Measurements from ENCODE around the gene DXO. TPM values are rescaled to one million over a fixed set of nuclear protein-coding genes. Genes with fewer than 3 reads are reported as not detected.
"Not testable (repeated sequence)": the region's sequence is repeated elsewhere in the genome, so short reads cannot be mapped to it uniquely, and the experiment has no call there.

The DXO gene
- total and polyA plus RNA-seq, 2 of the 13 experiments (the other 11 are each of a cell fraction or from before 2014, with no cell fraction given): 18.6 to 26.2 TPM

DNA sequence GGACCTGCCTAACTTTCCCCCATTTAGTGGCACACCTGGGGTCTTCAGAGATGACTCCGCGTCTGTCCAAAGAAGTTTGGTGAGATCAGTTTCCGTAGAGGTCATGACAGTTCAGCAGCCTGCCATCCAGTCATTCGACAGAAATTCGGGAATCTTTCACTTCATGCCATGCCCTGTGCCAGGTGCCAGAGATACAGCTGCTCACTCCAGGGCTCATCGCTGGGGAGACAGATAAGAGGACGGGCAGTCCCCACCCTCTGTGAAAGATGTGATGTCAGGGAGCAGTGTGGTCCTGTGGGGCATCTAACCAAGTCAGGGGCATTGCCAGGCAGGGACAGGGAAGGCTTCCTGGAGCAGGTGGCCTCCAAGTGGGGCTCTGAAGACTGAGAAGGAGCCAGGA, 31.4 kb upstream of the DXO start:
- intact Hi-C loops (cut with micrococcal nuclease; ENCODE audit: unreplicated experiment); H3K36me3 ChIP-seq (replicated peaks in 1 of 2; ENCODE audit: control insufficient read depth in 1 of 2, insufficient read depth in 2 of 2, low read length in 2 of 2); DNase-seq (ENCODE audit: low spot score); H3K27me3 ChIP-seq (ENCODE audit: control insufficient read depth in 1 of 2, insufficient read depth in 2 of 2, low read length in 2 of 2); H3K79me2 ChIP-seq (ENCODE audit: insufficient read depth, low read length); CTCF ChIA-PET (ENCODE audit: low intra/inter-chr PET ratio, low total read pairs); H3K4me3 ChIP-seq (replicated peaks in 1 of 3; ENCODE audit: insufficient read depth in 1 of 3, low read depth in 2 of 3, low read length in 3 of 3); H2AFZ ChIP-seq (ENCODE audit: low read length); H3K4me2 ChIP-seq (ENCODE audit: low read depth, low read length); H3K27ac ChIP-seq (ENCODE audit: extremely low read length, insufficient read depth, low read length); FAIRE-seq; in situ Hi-C loops (cut with HindIII; ENCODE audit: extremely low pct_ligation_motif_present, low pct_unique_long_range_greater_than_20kb); H3K9me3 ChIP-seq (ENCODE audit: low read length); BruUV-seq (replicated peaks); POLR2A ChIA-PET; H3K9ac ChIP-seq (ENCODE audit: insufficient read depth, low read depth, low read length); H4K20me1 ChIP-seq (ENCODE audit: insufficient read depth, low read length): not testable (repeated sequence)
- WGBS (ENCODE audit: low lambda C conversion rate): no CpG with 5 or more reads among the region's 7 CpGs
- peaks cover 31% of the 10 kb centered on the region for H3K4me1 ChIP-seq (ENCODE audit: insufficient read depth, low read length)
- peak; percentile 1 for ATAC-seq

DNA sequence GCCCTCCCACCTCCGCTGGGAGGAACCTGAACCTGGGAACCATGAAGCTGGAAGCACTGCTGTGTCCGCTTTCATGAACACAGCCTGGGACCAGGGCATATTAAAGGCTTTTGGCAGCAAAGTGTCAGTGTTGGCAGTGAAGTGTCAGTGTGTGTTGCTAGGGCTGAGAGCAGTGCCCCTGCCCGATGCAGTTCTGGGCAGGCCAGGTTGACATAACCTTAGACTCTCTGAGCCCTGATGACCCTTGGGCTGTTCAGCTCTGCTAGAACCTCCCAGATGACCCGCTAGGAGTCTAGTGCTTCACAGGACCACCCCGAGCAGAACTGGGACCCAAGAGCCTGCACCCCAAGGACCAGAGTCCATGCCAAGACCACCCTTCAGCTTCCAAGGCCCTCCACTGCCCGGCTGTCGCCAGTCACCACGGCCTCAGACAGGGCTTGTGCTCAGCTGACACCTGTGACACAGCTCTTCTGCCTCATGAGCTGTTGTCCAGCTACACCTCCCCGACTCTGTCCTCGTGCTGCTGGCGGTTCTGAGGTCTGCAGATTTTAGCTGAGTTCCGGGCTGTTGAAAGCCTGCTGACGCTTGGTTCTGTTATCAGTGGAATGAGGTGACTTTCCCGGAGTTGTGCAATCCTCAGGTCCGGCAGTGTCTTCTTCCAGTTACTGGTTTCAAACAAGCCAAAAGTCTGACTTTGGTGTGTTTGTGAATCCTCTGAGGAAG, 30.8 kb upstream of the DXO start:
- H3K27ac ChIP-seq (ENCODE audit: extremely low read length, insufficient read depth, low read length); H3K27me3 ChIP-seq (ENCODE audit: control insufficient read depth in 1 of 2, insufficient read depth in 2 of 2, low read length in 2 of 2); H3K79me2 ChIP-seq (ENCODE audit: insufficient read depth, low read length); intact Hi-C loops (cut with micrococcal nuclease; ENCODE audit: unreplicated experiment); H3K4me3 ChIP-seq (replicated peaks in 1 of 3; ENCODE audit: insufficient read depth in 1 of 3, low read depth in 2 of 3, low read length in 3 of 3); BruUV-seq (replicated peaks); H3K9me3 ChIP-seq (ENCODE audit: low read length); CTCF ChIA-PET (ENCODE audit: low intra/inter-chr PET ratio, low total read pairs); H4K20me1 ChIP-seq (ENCODE audit: insufficient read depth, low read length); DNase-seq (ENCODE audit: low spot score); H3K4me2 ChIP-seq (ENCODE audit: low read depth, low read length); H3K9ac ChIP-seq (ENCODE audit: insufficient read depth, low read depth, low read length); in situ Hi-C loops (cut with HindIII; ENCODE audit: extremely low pct_ligation_motif_present, low pct_unique_long_range_greater_than_20kb); H2AFZ ChIP-seq (ENCODE audit: low read length); POLR2A ChIA-PET; H3K36me3 ChIP-seq (replicated peaks in 1 of 2; ENCODE audit: control insufficient read depth in 1 of 2, insufficient read depth in 2 of 2, low read length in 2 of 2): not testable (repeated sequence)
- whole genome bisulfite sequencing (ENCODE audit: low lambda C conversion rate): no CpG with 5 or more reads among the region's 15 CpGs
- ATAC-seq (peak; percentile 79), FAIRE-seq (peak; percentile 100)
- peaks cover 31% of the 10 kb centered on the region for H3K4me1 ChIP-seq (ENCODE audit: insufficient read depth, low read length)

DNA sequence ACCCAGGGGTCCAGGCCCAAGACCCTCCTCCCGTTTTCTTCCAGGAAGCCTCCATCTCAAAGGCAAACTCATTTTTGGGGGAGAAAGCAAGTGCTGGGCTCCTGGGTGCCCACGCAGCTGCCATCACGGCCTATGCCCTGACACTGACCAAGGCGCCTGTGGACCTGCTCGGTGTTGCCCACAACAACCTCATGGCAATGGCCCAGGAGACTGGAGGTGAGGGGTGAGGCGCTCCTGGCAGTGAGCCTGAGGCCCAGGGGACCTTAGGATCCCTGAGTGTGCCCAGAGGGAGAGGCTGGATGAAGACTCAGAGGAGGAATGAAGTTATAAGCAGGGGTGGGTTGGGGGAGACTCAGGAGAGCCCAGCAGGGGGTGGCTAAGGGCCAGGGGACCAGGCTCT, 24.4 kb upstream of the DXO start:
- H4K20me1 ChIP-seq (ENCODE audit: insufficient read depth, low read length); H3K9ac ChIP-seq (ENCODE audit: insufficient read depth, low read depth, low read length); H3K79me2 ChIP-seq (ENCODE audit: insufficient read depth, low read length); FAIRE-seq; H3K27me3 ChIP-seq (ENCODE audit: control insufficient read depth in 1 of 2, insufficient read depth in 2 of 2, low read length in 2 of 2); in situ Hi-C loops (cut with HindIII; ENCODE audit: extremely low pct_ligation_motif_present, low pct_unique_long_range_greater_than_20kb); H3K9me3 ChIP-seq (ENCODE audit: low read length); POLR2A ChIA-PET; CTCF ChIA-PET (ENCODE audit: low intra/inter-chr PET ratio, low total read pairs); H3K4me1 ChIP-seq (ENCODE audit: insufficient read depth, low read length); H3K4me2 ChIP-seq (ENCODE audit: low read depth, low read length); intact Hi-C loops (cut with micrococcal nuclease; ENCODE audit: unreplicated experiment); DNase-seq (ENCODE audit: low spot score); H3K4me3 ChIP-seq (replicated peaks in 1 of 3; ENCODE audit: insufficient read depth in 1 of 3, low read depth in 2 of 3, low read length in 3 of 3); H2AFZ ChIP-seq (ENCODE audit: low read length); BruUV-seq (replicated peaks); H3K27ac ChIP-seq (ENCODE audit: extremely low read length, insufficient read depth, low read length); ATAC-seq; H3K36me3 ChIP-seq (replicated peaks in 1 of 2; ENCODE audit: control insufficient read depth in 1 of 2, insufficient read depth in 2 of 2, low read length in 2 of 2): not testable (repeated sequence)
- WGBS (ENCODE audit: low lambda C conversion rate): 98% methylated on average over 5 of the region's 6 CpGs

DNA sequence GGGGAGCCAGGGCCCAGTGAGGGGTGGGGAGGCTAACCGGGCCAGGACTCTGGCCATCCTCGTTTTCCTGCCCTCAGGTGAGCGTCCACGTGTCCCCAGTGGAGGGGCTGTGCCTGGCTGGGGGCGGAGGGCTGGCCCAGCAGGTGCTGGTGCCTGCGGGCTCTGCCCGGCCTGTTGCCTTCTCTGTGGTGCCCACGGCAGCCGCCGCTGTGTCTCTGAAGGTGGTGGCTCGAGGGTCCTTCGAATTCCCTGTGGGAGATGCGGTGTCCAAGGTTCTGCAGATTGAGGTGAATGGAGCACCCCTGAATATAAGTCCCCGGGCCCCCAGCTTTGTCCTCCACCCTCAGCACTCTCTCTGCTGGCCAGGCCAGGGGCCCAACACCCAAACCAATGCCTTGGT, 22.5 kb upstream of the DXO start:
- ATAC-seq; H3K27me3 ChIP-seq (ENCODE audit: control insufficient read depth in 1 of 2, insufficient read depth in 2 of 2, low read length in 2 of 2); FAIRE-seq; DNase-seq (ENCODE audit: low spot score); H3K4me1 ChIP-seq (ENCODE audit: insufficient read depth, low read length); H3K27ac ChIP-seq (ENCODE audit: extremely low read length, insufficient read depth, low read length); CTCF ChIA-PET (ENCODE audit: low intra/inter-chr PET ratio, low total read pairs); H3K4me3 ChIP-seq (replicated peaks in 1 of 3; ENCODE audit: insufficient read depth in 1 of 3, low read depth in 2 of 3, low read length in 3 of 3); H4K20me1 ChIP-seq (ENCODE audit: insufficient read depth, low read length); in situ Hi-C loops (cut with HindIII; ENCODE audit: extremely low pct_ligation_motif_present, low pct_unique_long_range_greater_than_20kb); H3K79me2 ChIP-seq (ENCODE audit: insufficient read depth, low read length); H3K9ac ChIP-seq (ENCODE audit: insufficient read depth, low read depth, low read length); H3K36me3 ChIP-seq (replicated peaks in 1 of 2; ENCODE audit: control insufficient read depth in 1 of 2, insufficient read depth in 2 of 2, low read length in 2 of 2); BruUV-seq (replicated peaks); H3K4me2 ChIP-seq (ENCODE audit: low read depth, low read length); H2AFZ ChIP-seq (ENCODE audit: low read length); intact Hi-C loops (cut with micrococcal nuclease; ENCODE audit: unreplicated experiment); POLR2A ChIA-PET; H3K9me3 ChIP-seq (ENCODE audit: low read length): not testable (repeated sequence)
- WGBS (ENCODE audit: low lambda C conversion rate): 97% methylated on average over 6 of the region's 14 CpGs

Measured in HepG2 (cell line).